Kidney (tissue), 14 donors: ENCODE data around the gene CD55. TPM values are rescaled to one million over a fixed set of nuclear protein-coding genes. Genes with fewer than 3 reads are reported as not detected.
A peak's percentile ranks its signal among the peaks of the same experiment; 100 is the strongest.

Experiments used
- DNase-seq, 5 donors: peaks; one replicate each; pipeline ENCODE4 v3.0.0-alpha.2; 2013 to 2020
- FAIRE-seq: peaks from 2 replicates; lab custom pipeline; 2012; peaks lifted over from hg19 to GRCh38; lab: Jason Lieb, UNC
- H3K27ac ChIP-seq, 2 donors: one replicate each; pipeline ENCODE4 v1.7.0; 2013; ENCODE audit warnings: low read depth in 2 of 2, low read length in 2 of 2, inconsistent platforms in 1 of 2
- H3K27me3 ChIP-seq: one replicate; pipeline ENCODE4 v1.7.1; 2013; ENCODE audit warnings: low read length, inconsistent platforms; ENCODE audit not compliant: control insufficient read depth, insufficient read depth
- H3K36me3 ChIP-seq, 3 donors: one replicate each; pipeline versions ENCODE4 v1.7.0 to v1.7.1; 2013; ENCODE audit warnings: low read length in 3 of 3, control low read depth in 1 of 3, inconsistent platforms in 1 of 3; ENCODE audit not compliant: insufficient read depth in 3 of 3, control insufficient read depth in 2 of 3
- H3K4me1 ChIP-seq, 3 donors: one replicate each; pipeline versions ENCODE4 v1.7.0 to v1.7.1; 2013; ENCODE audit warnings: low read length in 3 of 3, inconsistent platforms in 1 of 3, low read depth in 1 of 3; ENCODE audit not compliant: control insufficient read depth in 2 of 3, insufficient read depth in 2 of 3
- H3K4me3 ChIP-seq, 3 donors: one replicate each; pipeline versions ENCODE4 v1.7.0 to v1.8.1; 2013; ENCODE audit warnings: low read length in 3 of 3, control low read depth in 1 of 3, inconsistent platforms in 1 of 3
- H3K9ac ChIP-seq, 3 donors: one replicate each; pipeline versions ENCODE4 v1.7.0 to v1.7.1; 2013; ENCODE audit warnings: low read length in 3 of 3, control low read depth in 1 of 3, inconsistent platforms in 1 of 3
- H3K9me3 ChIP-seq, 3 donors: one replicate each; pipeline versions ENCODE4 v1.7.0 to v1.7.1; 2013; ENCODE audit warnings: low read length in 3 of 3, control low read depth in 1 of 3, inconsistent platforms in 1 of 3; ENCODE audit not compliant: control insufficient read depth in 2 of 3, insufficient read depth in 1 of 3
- intact Hi-C: fragments of 100-400 bp; cut with DNase I; formaldehyde crosslinking; loops from one replicate; pipeline ENCODE4 v1.11.1; 2022
- polyA plus RNA-seq: library from polyadenylated mRNA; stranded (reverse); fragments of 350-450 nt; fragmentation: Illumina TruSeq; extraction: RNeasy Lipid Tissue Mini Kit (QIAGEN cat#74804); gene quantifications from one replicate; pipeline ENCODE4 v1.2.3, GENCODE V29; 2014; ENCODE audit warnings: low read depth, low replicate concordance; ENCODE audit not compliant: insufficient read depth
- total RNA-seq: library from RNA; stranded (reverse); fragmentation: NEBNext Ultra II Directional; extraction: Animal tissue kit (Norgen Biotek cat#: 25700); gene quantifications from one replicate; pipeline ENCODE4 v1.2.1, GENCODE V29; 2021
- TF ChIP-seq, protein P1 (sequence below): IDR thresholded peaks from 3 replicates; pipeline ENCODE4 v1.5.1; 2012; ENCODE audit warnings: mild to moderate bottlenecking, moderate library complexity, borderline replicate concordance; ENCODE audit not compliant: insufficient read depth; ENCODE audit errors: extremely low read depth
- donor health status: control.
- donor health status: control.
- donor health status: control.
- donor health status: control.
- donor health status: control.
- donor health status: DM: yes; HTN: yes; CAD: no.
- donor health status: Normal renal cell carcinoma (clear cell type).

CD55 gene
- total and polyA plus RNA-seq, 2 donors from 2014 or later = 28.8 to 69.5 TPM

DNA sequence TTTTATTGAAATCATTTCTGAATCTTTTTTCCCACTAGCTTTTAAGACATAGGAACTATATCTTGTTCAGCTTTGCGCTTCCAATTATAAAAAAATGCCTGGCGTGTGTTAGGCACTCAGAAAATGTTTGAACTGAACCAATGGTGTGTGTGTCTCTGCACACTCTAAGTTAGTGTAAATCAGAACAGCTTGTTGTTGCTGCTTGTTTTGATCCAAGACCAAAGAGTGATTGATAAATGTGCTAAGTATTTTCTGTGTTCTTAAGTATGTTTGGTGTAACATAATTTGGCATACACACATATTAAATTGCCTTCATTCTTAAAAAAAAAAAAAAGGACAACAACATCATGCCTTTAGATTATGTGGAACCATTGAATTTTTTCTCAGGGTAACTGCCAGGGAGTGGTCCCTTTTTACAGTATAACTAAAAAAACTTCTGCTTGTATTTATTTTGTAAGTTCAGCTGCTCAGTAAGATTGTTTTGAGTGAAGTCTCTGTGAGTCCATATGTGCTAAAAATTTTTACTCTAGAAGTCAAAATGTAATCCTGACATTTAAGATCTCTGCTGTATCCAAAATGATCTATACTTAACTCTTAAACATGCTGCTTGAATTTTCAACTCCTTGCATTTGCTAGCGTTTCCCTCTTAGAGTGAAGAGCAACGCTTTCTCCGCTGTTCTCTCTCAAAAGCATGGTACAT lies 8.7 kb downstream of the CD55 start:
- Histone ChIP-seq H3K27ac (no peak overlapping the region), H3K36me3 (peaks cover 0 to 19% (median 0%) of the 10 kb centered on the region in 3 donors), H3K9ac (no peak overlapping the region), H3K4me3 (no peak overlapping the region), H3K27me3 (no peaks in the 10 kb centered on the region), H3K9me3 (no peaks in the 10 kb centered on the region), H3K4me1 (no peaks in the 10 kb centered on the region)
- intact Hi-C loops = no loop called here
- DNase-seq (no peak), FAIRE-seq (no peak)
- TF ChIP-seq, protein P1, sequence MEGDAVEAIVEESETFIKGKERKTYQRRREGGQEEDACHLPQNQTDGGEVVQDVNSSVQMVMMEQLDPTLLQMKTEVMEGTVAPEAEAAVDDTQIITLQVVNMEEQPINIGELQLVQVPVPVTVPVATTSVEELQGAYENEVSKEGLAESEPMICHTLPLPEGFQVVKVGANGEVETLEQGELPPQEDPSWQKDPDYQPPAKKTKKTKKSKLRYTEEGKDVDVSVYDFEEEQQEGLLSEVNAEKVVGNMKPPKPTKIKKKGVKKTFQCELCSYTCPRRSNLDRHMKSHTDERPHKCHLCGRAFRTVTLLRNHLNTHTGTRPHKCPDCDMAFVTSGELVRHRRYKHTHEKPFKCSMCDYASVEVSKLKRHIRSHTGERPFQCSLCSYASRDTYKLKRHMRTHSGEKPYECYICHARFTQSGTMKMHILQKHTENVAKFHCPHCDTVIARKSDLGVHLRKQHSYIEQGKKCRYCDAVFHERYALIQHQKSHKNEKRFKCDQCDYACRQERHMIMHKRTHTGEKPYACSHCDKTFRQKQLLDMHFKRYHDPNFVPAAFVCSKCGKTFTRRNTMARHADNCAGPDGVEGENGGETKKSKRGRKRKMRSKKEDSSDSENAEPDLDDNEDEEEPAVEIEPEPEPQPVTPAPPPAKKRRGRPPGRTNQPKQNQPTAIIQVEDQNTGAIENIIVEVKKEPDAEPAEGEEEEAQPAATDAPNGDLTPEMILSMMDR = no peak

DNA sequence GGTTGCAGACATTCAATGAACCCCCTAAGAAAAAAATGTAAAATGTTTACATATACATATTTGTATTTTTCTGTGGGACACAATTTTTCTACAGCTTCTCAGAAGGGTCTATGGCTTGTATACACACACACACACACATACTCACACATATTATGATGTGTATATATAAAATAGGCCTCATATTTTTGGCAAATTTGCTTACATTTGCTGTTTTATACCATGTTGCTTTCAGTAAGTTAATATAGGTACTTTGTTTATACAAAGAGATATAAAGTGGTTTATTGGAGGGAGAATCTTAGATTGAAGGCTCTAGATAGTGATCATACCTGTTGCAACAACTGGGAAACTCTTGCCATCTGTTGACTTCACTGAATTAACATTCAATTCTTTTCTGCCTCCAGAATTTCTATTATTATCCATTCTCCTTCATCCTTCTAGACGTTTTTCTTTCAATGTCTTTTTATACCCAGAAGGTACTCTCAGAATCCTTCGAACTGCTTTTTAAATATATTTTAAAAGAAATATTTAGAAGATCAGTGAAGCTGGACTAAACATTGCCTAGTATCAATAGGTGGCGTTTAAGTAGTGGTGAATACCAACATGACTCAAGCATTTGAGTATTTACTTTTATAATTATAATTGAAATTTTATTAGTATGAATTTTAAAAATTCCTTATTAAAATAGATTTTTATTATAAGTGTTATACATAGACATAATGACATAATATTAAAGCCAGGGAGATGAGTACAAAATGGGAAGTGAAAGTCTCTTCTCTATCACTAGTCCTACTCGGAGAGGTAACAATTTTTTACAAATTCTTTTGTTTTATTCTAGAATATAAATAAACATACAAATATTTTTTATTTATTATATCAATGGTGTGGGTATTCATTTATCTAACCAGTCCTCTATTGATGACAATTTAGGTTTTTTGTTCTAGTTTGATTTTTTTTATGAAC lies 10.2 kb downstream of the CD55 start:
- no peak overlapping the region for H3K9ac ChIP-seq
- TF ChIP-seq, protein P1 = no peak
- intact Hi-C loops = no loop called here
- H3K9me3 ChIP-seq = no peaks in the 10 kb centered on the region
- peaks cover 1 to 14% (median 2%) of the 10 kb centered on the region in 3 donors for H3K36me3 ChIP-seq
- H3K4me1 ChIP-seq = no peaks in the 10 kb centered on the region
- no peak overlapping the region for H3K27ac ChIP-seq
- DNase-seq = no peak
- FAIRE-seq = peak; percentile 45
- H3K27me3 ChIP-seq = no peaks in the 10 kb centered on the region
- H3K4me3 ChIP-seq = no peak overlapping the region

DNA sequence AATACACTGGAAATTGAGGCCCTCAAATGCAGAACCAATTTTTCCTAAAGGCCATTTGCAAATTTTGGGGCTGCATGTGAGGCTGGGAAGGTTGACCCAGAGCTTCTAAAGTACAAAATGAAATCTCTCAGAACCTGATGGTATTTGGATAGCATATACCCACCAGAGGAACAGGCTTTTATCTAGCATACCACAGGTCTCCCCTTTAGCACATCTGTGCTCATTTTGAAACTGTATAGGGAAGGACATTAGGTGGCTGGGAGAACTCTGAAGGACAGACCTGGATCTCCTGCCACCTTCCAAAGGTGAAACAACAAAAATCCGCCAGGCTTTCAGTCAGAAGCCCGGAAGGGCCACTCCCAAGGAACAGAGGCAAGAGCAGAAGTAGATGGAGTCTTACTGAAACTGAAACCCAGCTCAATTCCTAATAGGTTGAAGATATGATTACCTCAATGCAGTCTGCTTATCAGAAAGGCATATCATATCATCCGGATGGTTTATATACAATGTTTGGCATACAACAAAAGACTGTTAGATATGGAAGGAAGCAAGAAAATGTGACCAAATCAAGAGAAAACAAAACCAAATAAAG lies 11.6 kb downstream of the CD55 start:
- no peak overlapping the region for H3K27ac ChIP-seq
- FAIRE-seq (no peak), DNase-seq (no peak)
- peaks cover 6 to 12% (median 7%) of the 10 kb centered on the region in 3 donors for H3K36me3 ChIP-seq
- H3K9ac ChIP-seq = no peak overlapping the region
- intact Hi-C loops = no loop called here
- H3K9me3 ChIP-seq = no peaks in the 10 kb centered on the region
- no peaks in the 10 kb centered on the region for H3K4me1 ChIP-seq
- TF ChIP-seq, protein P1 = no peak
- no peaks in the 10 kb centered on the region for H3K27me3 ChIP-seq
- H3K4me3 ChIP-seq = no peak overlapping the region
